Measurements from ENCODE around the gene PLEKHH1. TPM values are rescaled to one million over a fixed set of nuclear protein-coding genes. Genes with fewer than 3 reads are reported as not detected.

PLEKHH1 gene
- total and polyA plus RNA-seq, 2 of the 8 experiments (the other 6 are each of a cell fraction or from before 2014, with no cell fraction given) = 28.3 to 33.3 TPM

- TF ChIP-seq CHD7 (IDR thresholded peaks at IDR 0.05; ENCODE audit: insufficient replicate concordance, low read length) (no peak), EGR1 (IDR thresholded peaks at IDR 0.05; ENCODE audit: borderline replicate concordance, low read depth, low read length) (no peak), POLR2AphosphoS5 (IDR thresholded peaks at IDR 0.05; ENCODE audit: low read depth, low read length) (no peak), SRF (IDR thresholded peaks at IDR 0.05; ENCODE audit: low read depth, low read length) (no peak), HDAC6 (IDR thresholded peaks at IDR 0.05; ENCODE audit: low read depth, low read length) (no peak), KDM4A (IDR thresholded peaks at IDR 0.05; ENCODE audit: low read depth, low read length, severe bottlenecking) (no peak), JUN (IDR thresholded peaks at IDR 0.05; ENCODE audit: low read depth, low read length) (no peak), NRF1 (IDR thresholded peaks at IDR 0.05; ENCODE audit: low read depth, low read length) (no peak), RFX5 (IDR thresholded peaks at IDR 0.05; ENCODE audit: borderline replicate concordance, low read depth, low read length) (no peak), CHD1 (IDR thresholded peaks at IDR 0.05; ENCODE audit: low read depth, low read length) (no peak), GTF2F1 (IDR thresholded peaks at IDR 0.05; ENCODE audit: borderline replicate concordance, low read depth, low read length) (no peak), GABPA (IDR thresholded peaks at IDR 0.05; ENCODE audit: borderline replicate concordance, insufficient read depth, low read length) (no peak)
Measured at GRCh38 chr14:67595392-67595791, 62.3 kb downstream of the PLEKHH1 start (continued).
